Esophagus muscularis mucosa (tissue), 4 donors: Measurements from ENCODE around the gene KANK3. TPM values are rescaled to one million over a fixed set of nuclear protein-coding genes. Genes with fewer than 3 reads are reported as not detected.

Experiments
- DNase-seq: peaks from one replicate; pipeline ENCODE4 v3.0.0-alpha.2; 2017; ENCODE audit errors: extremely low spot score
- H3K27ac ChIP-seq, 4 donors: fragments of 200-600 bp; sonication (generic); replicated peaks in 1 of 4; 1 replicate in 3 of 4; 2 replicates in 1 of 4; pipeline ENCODE4 v1.5.1; 2016 to 2019; ENCODE audit warnings: mild to moderate bottlenecking in 1 of 4
- H3K27me3 ChIP-seq, 4 donors: fragments of 200-600 bp; sonication (generic); one replicate each; pipeline versions ENCODE4 v1.5.1 to v1.6.0; 2016 to 2019
- H3K36me3 ChIP-seq, 4 donors: fragments of 200-600 bp; sonication (generic); one replicate each; pipeline ENCODE4 v1.5.1; 2016 to 2019
- H3K4me1 ChIP-seq, 4 donors: fragments of 200-600 bp; sonication (generic); one replicate each; pipeline ENCODE4 v1.5.1; 2016 to 2019
- H3K4me3 ChIP-seq, 4 donors: fragments of 200-600 bp; sonication (generic); 1 replicate in 2 of 4; 2 replicates in 2 of 4; pipeline ENCODE4 v1.5.1; 2016 to 2019; ENCODE audit warnings: mild to moderate bottlenecking in 4 of 4, moderate library complexity in 1 of 4
- H3K9me3 ChIP-seq, 4 donors: fragments of 200-600 bp; sonication (generic); 1 replicate in 3 of 4; 2 replicates in 1 of 4; pipeline ENCODE4 v1.5.1; 2016 to 2019
- EP300 ChIP-seq: sonication (generic); formaldehyde crosslinking; IDR thresholded peaks from one replicate; pipeline ENCODE4 v1.6.1; 2017; ENCODE audit warnings: antibody characterized with exemption
- POLR2A ChIP-seq: fragments of 450-650 bp; IDR thresholded peaks from one replicate; pipeline ENCODE4 v1.6.1; 2017; ENCODE audit warnings: antibody characterized with exemption, moderate library complexity, mild to moderate bottlenecking, low read depth
- POLR2AphosphoS5 ChIP-seq, 2 donors: sonication (generic); formaldehyde crosslinking; IDR thresholded peaks; one replicate each; pipeline ENCODE4 v1.6.1; 2017; ENCODE audit warnings: antibody characterized with exemption in 2 of 2
- WGBS: methylation state at CpG from one replicate; pipeline ENCODE4 v1.1.5; 2018; 5-methylcytosine and 5-hydroxymethylcytosine counted together
- intact Hi-C: fragments of 100-400 bp; cut with DNase I; formaldehyde crosslinking; loops from one replicate; pipeline ENCODE4 v1.15.1; 2023
- total RNA-seq, 4 donors: library from RNA; depleted of rRNA; stranded (reverse); fragments of >200 nt; gene quantifications; one replicate each; pipeline versions ENCODE4 v1.1.0 to v1.2.1, GENCODE V29; 2016
- TF ChIP-seq, protein P1 (sequence below), 3 experiments: fragments of 200-600 bp in 2 of 3; fragments of 450-650 bp in 1 of 3; sonication (generic) in 2 of 3; IDR thresholded peaks; one replicate each; pipeline ENCODE4 v1.5.1; 2017 to 2019; ENCODE audit warnings: antibody characterized with exemption in 3 of 3, mild to moderate bottlenecking in 2 of 3, moderate library complexity in 1 of 3

KANK3 gene
- total RNA-seq, 4 donors from 2014 or later: 23.7 to 36.0 (median 30.0) TPM

DNA sequence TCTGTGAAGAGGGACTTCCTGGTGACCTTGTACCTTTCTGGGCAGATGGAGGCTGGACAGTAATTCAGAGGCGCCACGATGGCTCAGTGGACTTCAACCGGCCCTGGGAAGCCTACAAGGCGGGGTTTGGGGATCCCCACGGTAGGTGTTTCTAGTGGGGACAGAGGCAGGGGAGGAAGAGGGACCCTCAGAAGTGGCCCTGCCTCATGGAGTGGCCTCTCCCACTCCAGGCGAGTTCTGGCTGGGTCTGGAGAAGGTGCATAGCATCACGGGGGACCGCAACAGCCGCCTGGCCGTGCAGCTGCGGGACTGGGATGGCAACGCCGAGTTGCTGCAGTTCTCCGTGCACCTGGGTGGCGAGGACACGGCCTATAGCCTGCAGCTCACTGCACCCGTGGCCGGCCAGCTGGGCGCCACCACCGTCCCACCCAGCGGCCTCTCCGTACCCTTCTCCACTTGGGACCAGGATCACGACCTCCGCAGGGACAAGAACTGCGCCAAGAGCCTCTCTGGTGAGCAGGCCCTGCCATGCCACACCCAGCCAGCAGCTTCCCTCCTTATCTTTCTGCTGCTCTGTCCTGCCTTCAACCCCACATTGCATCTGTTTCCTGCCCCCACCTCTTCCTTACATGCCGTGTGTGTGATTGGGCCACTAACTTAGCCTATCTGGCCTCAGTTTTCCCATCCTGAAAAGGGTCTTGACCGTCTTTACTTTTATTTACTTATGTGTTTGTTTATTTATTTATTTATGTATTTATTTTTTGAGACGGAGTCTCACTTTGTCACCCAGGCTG, 28.1 kb upstream of the KANK3 start:
- WGBS: 89% methylated on average over 16 of the region's 28 CpGs
- H3K36me3 ChIP-seq: peaks cover 0 to 76% (median 34%) of the 10 kb centered on the region in 4 donors
- peaks cover 18 to 45% (median 43%) of the 10 kb centered on the region in 4 donors for H3K4me1 ChIP-seq
- intact Hi-C loops: no loop called here
- no peaks in the 10 kb centered on the region for H3K9me3 ChIP-seq
- no peak for DNase-seq
- H3K27me3 ChIP-seq: no peaks in the 10 kb centered on the region
- peak overlapping the region in 1 of 4 donors; percentile 27 for H3K27ac ChIP-seq
- peak in 1 of 2 donors; percentile 6 for TF ChIP-seq POLR2AphosphoS5 (IDR thresholded peaks at IDR 0.05)
- TF ChIP-seq, protein P1, sequence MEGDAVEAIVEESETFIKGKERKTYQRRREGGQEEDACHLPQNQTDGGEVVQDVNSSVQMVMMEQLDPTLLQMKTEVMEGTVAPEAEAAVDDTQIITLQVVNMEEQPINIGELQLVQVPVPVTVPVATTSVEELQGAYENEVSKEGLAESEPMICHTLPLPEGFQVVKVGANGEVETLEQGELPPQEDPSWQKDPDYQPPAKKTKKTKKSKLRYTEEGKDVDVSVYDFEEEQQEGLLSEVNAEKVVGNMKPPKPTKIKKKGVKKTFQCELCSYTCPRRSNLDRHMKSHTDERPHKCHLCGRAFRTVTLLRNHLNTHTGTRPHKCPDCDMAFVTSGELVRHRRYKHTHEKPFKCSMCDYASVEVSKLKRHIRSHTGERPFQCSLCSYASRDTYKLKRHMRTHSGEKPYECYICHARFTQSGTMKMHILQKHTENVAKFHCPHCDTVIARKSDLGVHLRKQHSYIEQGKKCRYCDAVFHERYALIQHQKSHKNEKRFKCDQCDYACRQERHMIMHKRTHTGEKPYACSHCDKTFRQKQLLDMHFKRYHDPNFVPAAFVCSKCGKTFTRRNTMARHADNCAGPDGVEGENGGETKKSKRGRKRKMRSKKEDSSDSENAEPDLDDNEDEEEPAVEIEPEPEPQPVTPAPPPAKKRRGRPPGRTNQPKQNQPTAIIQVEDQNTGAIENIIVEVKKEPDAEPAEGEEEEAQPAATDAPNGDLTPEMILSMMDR (IDR thresholded peaks at IDR 0.05): no peak
- no peak for TF ChIP-seq POLR2A
- no peak for TF ChIP-seq EP300
- no peak overlapping the region for H3K4me3 ChIP-seq

DNA sequence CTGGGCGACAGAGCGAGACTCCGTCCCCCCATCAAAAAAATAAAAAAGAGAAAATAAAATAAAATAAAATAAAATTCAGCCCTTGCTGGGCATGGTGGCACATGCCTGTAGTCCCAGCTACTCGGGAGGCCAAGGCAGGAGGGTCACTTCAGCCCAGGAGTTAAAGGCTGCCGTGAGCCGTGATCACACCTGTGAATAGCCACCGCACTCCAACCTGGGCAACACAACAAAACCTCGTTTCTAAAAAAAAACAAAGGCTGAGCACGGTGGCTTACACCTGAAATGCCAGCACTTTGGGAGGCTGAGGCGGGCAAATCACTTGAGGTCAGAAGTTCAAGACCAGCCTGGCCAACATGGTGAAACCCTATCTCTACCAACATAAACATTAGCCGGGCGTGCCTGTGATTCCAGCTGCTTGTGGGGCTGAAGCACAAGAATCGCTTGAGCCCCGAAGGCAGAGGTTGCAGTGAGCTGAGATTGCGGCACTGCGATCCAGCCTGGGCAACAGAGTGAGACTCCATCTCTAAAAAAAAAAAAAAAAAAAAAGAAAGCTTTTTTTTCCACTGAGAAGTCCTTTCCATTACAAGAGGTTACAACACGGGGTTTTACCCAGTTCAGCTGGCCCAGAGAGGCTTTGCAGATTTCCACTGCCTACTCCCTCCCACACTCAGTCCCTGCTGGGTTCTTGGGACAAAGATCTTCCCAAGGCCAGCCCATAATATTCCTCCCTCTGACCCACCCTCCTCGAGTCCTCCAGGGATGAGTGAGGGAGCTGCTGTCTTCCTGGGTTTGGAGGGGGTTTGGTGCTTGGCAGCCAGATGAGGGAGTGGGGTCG, 27.3 kb upstream of the KANK3 start:
- H3K9me3 ChIP-seq: no peaks in the 10 kb centered on the region
- H3K4me1 ChIP-seq: peaks cover 18 to 53% (median 49%) of the 10 kb centered on the region in 4 donors
- DNase-seq: no peak
- no peaks in the 10 kb centered on the region for H3K27me3 ChIP-seq
- peak overlapping the region in 1 of 4 donors; percentile 27 for H3K27ac ChIP-seq
- TF ChIP-seq, protein P1 (IDR thresholded peaks at IDR 0.05): no peak
- no peak for TF ChIP-seq EP300
- no peak for TF ChIP-seq POLR2A
- TF ChIP-seq POLR2AphosphoS5 (IDR thresholded peaks at IDR 0.05): no peak
- intact Hi-C loops: no loop called here
- 90% methylated on average over 19 of the region's 19 CpGs for WGBS
- H3K36me3 ChIP-seq: peaks cover 0 to 84% (median 26%) of the 10 kb centered on the region in 4 donors
- H3K4me3 ChIP-seq: no peak overlapping the region

DNA sequence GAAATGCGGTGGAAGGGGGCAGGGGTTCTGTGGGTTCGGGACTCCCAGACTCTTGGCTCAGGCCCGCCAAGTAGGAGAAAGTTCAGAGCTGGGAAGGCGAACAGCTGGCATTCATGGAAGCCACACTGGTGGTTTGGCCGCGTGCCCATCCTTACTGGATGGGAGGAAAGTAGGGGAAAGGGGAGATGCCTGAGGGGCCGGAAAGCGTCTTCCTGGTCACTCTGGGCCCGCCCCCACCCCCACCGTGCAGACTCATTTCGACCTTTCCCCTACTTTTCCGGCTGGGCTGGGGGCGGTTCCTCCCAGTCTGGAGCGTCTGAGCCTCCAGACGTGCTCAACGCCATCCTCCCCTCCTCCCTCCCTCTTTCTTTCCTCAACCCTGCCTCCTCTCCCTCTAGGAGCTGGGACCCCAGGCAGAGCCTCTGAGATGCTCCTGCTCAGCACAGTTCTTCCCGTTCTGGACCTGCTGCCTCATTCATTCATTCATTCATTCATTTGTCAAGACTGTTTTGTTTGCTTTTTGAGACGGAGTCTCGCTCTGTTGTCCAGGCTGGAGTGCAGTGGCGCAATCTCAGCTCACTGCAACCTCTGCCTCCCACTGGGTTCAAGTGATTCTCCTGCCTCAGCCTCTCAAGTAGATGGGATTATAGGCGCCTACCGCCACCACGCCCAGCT, 24.4 kb upstream of the KANK3 start:
- no peak for DNase-seq
- intact Hi-C loops: no loop called here
- Histone ChIP-seq H3K27me3 (peaks cover 0 to 14% (median 0%) of the 10 kb centered on the region in 4 donors), H3K4me1 (peaks cover 46 to 73% (median 67%) of the 10 kb centered on the region in 4 donors), H3K27ac (peak overlapping the region in 3 of 4 donors; percentile 60 to 90 (median 62)), H3K9me3 (no peaks in the 10 kb centered on the region), H3K36me3 (peaks cover 0 to 62% (median 8%) of the 10 kb centered on the region in 4 donors), H3K4me3 (peak overlapping the region; percentile 19 to 71 (median 28))
- 23% methylated on average over 22 of the region's 23 CpGs for WGBS
- TF ChIP-seq, protein P1 (IDR thresholded peaks at IDR 0.05): no peak
- TF ChIP-seq EP300 (peak; percentile 28), POLR2A (no peak), POLR2AphosphoS5 (IDR thresholded peaks at IDR 0.05) (peak; percentile 56 to 79)

DNA sequence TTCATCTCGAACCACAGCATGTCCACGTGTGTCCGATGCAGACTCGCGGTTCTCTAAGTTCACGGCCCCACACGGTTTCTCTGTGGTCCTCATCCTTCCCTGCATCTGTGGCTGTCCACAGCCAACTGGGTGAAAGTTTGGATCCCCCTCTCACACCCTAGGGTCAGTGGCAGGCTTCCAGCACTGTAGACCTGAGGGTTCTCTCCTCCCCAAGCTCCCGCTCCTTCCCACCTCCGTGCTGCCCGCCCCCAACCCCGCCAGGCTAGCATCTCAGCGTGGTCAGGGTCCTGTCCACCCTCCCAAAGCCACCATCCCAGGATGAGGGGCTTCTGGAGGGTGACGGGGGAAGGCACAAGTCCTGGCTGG, 23.9 kb upstream of the KANK3 start:
- H3K4me1 ChIP-seq: peaks cover 51 to 78% (median 72%) of the 10 kb centered on the region in 4 donors
- intact Hi-C loops: no loop called here
- H3K4me3 ChIP-seq: peak overlapping the region; percentile 19 to 71 (median 28)
- peaks cover 0 to 14% (median 0%) of the 10 kb centered on the region in 4 donors for H3K27me3 ChIP-seq
- H3K9me3 ChIP-seq: no peaks in the 10 kb centered on the region
- peak overlapping the region in 3 of 4 donors; percentile 60 to 90 (median 62) for H3K27ac ChIP-seq
- 72% methylated on average over 8 of the region's 13 CpGs for WGBS
- no peak for DNase-seq
- H3K36me3 ChIP-seq: peaks cover 0 to 57% (median 8%) of the 10 kb centered on the region in 4 donors
- TF ChIP-seq, protein P1 (IDR thresholded peaks at IDR 0.05): no peak
- no peak for TF ChIP-seq POLR2AphosphoS5 (IDR thresholded peaks at IDR 0.05)
- TF ChIP-seq EP300: no peak
